B cell (primary cell): ENCODE measurements around the gene PRLR. TPM values are rescaled to one million over a fixed set of nuclear protein-coding genes. Genes with fewer than 3 reads are reported as not detected.

Experiments used
- ATAC-seq: fragments of 200-7000 bp; cut with Tn5 transposase; one replicate; pipeline ENCODE4 v1.10.0; 2021; ENCODE audit warnings: low read depth, mild to moderate bottlenecking, moderate number of reproducible peaks, moderate library complexity
- CTCF ChIA-PET: fragments of 350-600 bp; sonication (Branson Sonifier 250); formaldehyde crosslinking; loops from one replicate; lab custom pipeline; 2021; ENCODE audit warnings: antibody characterized with exemption, inconsistent platforms; lab: Charles Lee
- POLR2A ChIA-PET: fragments of 350-600 bp; sonication (Branson Sonifier 250); formaldehyde crosslinking; loops from one replicate; lab custom pipeline; 2021; ENCODE audit warnings: antibody characterized with exemption; lab: Charles Lee
- DNase-seq: peaks from one replicate; pipeline ENCODE4 v3.0.0; 2013
- H2AFZ ChIP-seq: 2 replicates; pipeline ENCODE4 v1.6.1; 2012; ENCODE audit warnings: mild to moderate bottlenecking, low read depth, low read length; ENCODE audit not compliant: insufficient read depth, poor library complexity, severe bottlenecking
- H3K27ac ChIP-seq, 2 donors: 1 replicate in 1 of 2; 2 replicates in 1 of 2; pipeline ENCODE4 v1.5.1; 2012 to 2013; ENCODE audit warnings: low read length in 2 of 2, mild to moderate bottlenecking in 2 of 2, moderate library complexity in 1 of 2
- H3K27me3 ChIP-seq, 4 experiments: fragments of 200-600 bp in 1 of 4; sonication (generic) in 1 of 4; replicated peaks in 1 of 4; 1 replicate in 2 of 4; 2 replicates in 2 of 4; pipeline versions ENCODE4 v1.6.1 to v1.7.0; 2013 to 2016; ENCODE audit warnings: low read length in 3 of 4, mild to moderate bottlenecking in 2 of 4, mixed read lengths in 1 of 4, moderate library complexity in 1 of 4; ENCODE audit not compliant: insufficient read depth in 4 of 4, control insufficient read depth in 3 of 4; ENCODE audit errors: control extremely low read depth in 1 of 4
- H3K36me3 ChIP-seq, 2 experiments: replicated peaks in 1 of 2; 1 replicate in 1 of 2; 2 replicates in 1 of 2; pipeline versions ENCODE4 v1.6.1 to v1.7.1; 2013; ENCODE audit warnings: low read length in 1 of 2; ENCODE audit not compliant: insufficient read depth in 2 of 2, control insufficient read depth in 1 of 2; ENCODE audit errors: control extremely low read depth in 1 of 2, extremely low read depth in 1 of 2
- H3K4me1 ChIP-seq, 2 donors: fragments of 200-600 bp in 1 of 2; sonication (generic) in 1 of 2; 1 replicate in 1 of 2; 2 replicates in 1 of 2; pipeline versions ENCODE4 v1.5.1 to v1.6.1; 2013 to 2017; ENCODE audit warnings: low read length in 2 of 2; ENCODE audit not compliant: control insufficient read depth in 2 of 2, insufficient read depth in 2 of 2
- H3K4me2 ChIP-seq: replicated peaks from 2 replicates; pipeline ENCODE3; 2012; ENCODE audit warnings: mild to moderate bottlenecking, low read depth, low read length; ENCODE audit not compliant: poor library complexity, severe bottlenecking
- H3K4me3 ChIP-seq, 5 experiments: fragments of 200-600 bp in 1 of 5; sonication (generic) in 1 of 5; 1 replicate in 3 of 5; 2 replicates in 2 of 5; pipeline versions ENCODE4 v1.5.1 to v1.7.0; 2011 to 2016; ENCODE audit warnings: low read length in 4 of 5, mild to moderate bottlenecking in 4 of 5, low read depth in 2 of 5, control low read depth in 1 of 5, moderate library complexity in 1 of 5; ENCODE audit not compliant: insufficient read depth in 1 of 5; ENCODE audit errors: control extremely low read depth in 1 of 5, extremely low read depth in 1 of 5
- H3K79me2 ChIP-seq: fragments of 200-600 bp; sonication (generic); one replicate; pipeline ENCODE4 v1.6.0; 2016; ENCODE audit warnings: low read length; ENCODE audit not compliant: control insufficient read depth, insufficient read depth
- H3K9ac ChIP-seq: fragments of 200-600 bp; sonication (generic); 2 replicates; pipeline ENCODE4 v1.6.1; 2017; ENCODE audit warnings: mild to moderate bottlenecking, low read length, moderate library complexity
- H3K9me3 ChIP-seq, 3 donors: one replicate each; pipeline versions ENCODE4 v1.6.1 to v1.7.1; 2013; ENCODE audit warnings: low read length in 2 of 3; ENCODE audit not compliant: control insufficient read depth in 2 of 3, insufficient read depth in 1 of 3; ENCODE audit errors: control extremely low read depth in 1 of 3
- H4K20me1 ChIP-seq: 2 replicates; pipeline ENCODE4 v1.6.0; 2012; ENCODE audit warnings: mild to moderate bottlenecking, low read length; ENCODE audit not compliant: insufficient read depth, control insufficient read depth, poor library complexity, severe bottlenecking
- H3K27ac Mint-ChIP-seq: one replicate; pipeline ENCODE4 v1.8.0; 2021; ENCODE audit warnings: mixed read lengths
- H3K27me3 Mint-ChIP-seq: one replicate; pipeline ENCODE4 v1.8.0; 2021; ENCODE audit warnings: mixed read lengths
- H3K4me1 Mint-ChIP-seq: one replicate; pipeline ENCODE4 v1.8.0; 2021; ENCODE audit warnings: mixed read lengths
- H3K4me3 Mint-ChIP-seq: one replicate; pipeline ENCODE4 v1.8.0; 2021; ENCODE audit warnings: mixed read lengths
- H3K9me3 Mint-ChIP-seq: one replicate; pipeline ENCODE4 v1.8.0; 2022; ENCODE audit warnings: mixed read lengths; ENCODE audit not compliant: insufficient read depth
- EZH2 ChIP-seq: IDR thresholded peaks from 2 replicates; pipeline ENCODE4 v1.6.1; 2012; ENCODE audit warnings: borderline replicate concordance, low read depth, mild to moderate bottlenecking, moderate library complexity, low read length; ENCODE audit not compliant: insufficient read depth, poor library complexity, severe bottlenecking
- WGBS: methylation state at CpG from one replicate; pipeline ENCODE4 v1.1.5; 2013; ENCODE audit warnings: missing lambda C conversion rate; ENCODE audit not compliant: insufficient coverage; 5-methylcytosine and 5-hydroxymethylcytosine counted together
- intact Hi-C: fragments of 100-400 bp; cut with micrococcal nuclease; formaldehyde crosslinking; loops from one replicate; pipeline ENCODE4 v1.10.0; 2022
- polyA plus RNA-seq: library from polyadenylated mRNA; depleted of rRNA; stranded (reverse); fragments of >200 nt; gene quantifications from 2 replicates; pipeline ENCODE4 v1.2.3, GENCODE V29; 2012
- total RNA-seq, 2 donors: library from RNA; stranded (reverse); fragments of 120-200 nt in 1 of 2; gene quantifications; 1 replicate in 1 of 2; 2 replicates in 1 of 2; pipeline versions ENCODE4 v1.2.3 to v1.2.4, GENCODE V29; 2013 to 2022
- TF ChIP-seq, protein P1 (sequence below): fragments of 200-600 bp; IDR thresholded peaks from one replicate; pipeline ENCODE4 v1.8.0; 2022; ENCODE audit warnings: antibody characterized with exemption, mild to moderate bottlenecking

The PRLR gene
- total and polyA plus RNA-seq, 2 donors (not counting 1 experiment from before 2014, with no cell fraction given), result 0.39 TPM; not detected in 1

- Mint-ChIP-seq H3K27ac (no peak overlapping the region), H3K4me3 (no peak overlapping the region), H3K4me1 (no peaks in the 10 kb centered on the region), H3K27me3 (peaks cover 9% of the 10 kb centered on the region), H3K9me3 (no peaks in the 10 kb centered on the region)
- Histone ChIP-seq H3K79me2 (no peaks in the 10 kb centered on the region), H4K20me1 (no peaks in the 10 kb centered on the region), H3K9ac (no peak overlapping the region), H2AFZ (no peak overlapping the region), H3K4me3 (no peak overlapping the region), H3K27me3 (no peaks in the 10 kb centered on the region), H3K4me2 (no peak overlapping the region), H3K9me3 (peaks cover 0 to 3% (median 0%) of the 10 kb centered on the region in 3 donors), H3K27ac (no peak overlapping the region), H3K36me3 (no peaks in the 10 kb centered on the region), H3K4me1 (no peaks in the 10 kb centered on the region)
- DNase-seq, result no peak
- POLR2A ChIA-PET, result no interaction called here
- CTCF ChIA-PET, result no interaction called here
- intact Hi-C loops, result no loop called here
- no peak for TF ChIP-seq EZH2
- TF ChIP-seq, protein P1, sequence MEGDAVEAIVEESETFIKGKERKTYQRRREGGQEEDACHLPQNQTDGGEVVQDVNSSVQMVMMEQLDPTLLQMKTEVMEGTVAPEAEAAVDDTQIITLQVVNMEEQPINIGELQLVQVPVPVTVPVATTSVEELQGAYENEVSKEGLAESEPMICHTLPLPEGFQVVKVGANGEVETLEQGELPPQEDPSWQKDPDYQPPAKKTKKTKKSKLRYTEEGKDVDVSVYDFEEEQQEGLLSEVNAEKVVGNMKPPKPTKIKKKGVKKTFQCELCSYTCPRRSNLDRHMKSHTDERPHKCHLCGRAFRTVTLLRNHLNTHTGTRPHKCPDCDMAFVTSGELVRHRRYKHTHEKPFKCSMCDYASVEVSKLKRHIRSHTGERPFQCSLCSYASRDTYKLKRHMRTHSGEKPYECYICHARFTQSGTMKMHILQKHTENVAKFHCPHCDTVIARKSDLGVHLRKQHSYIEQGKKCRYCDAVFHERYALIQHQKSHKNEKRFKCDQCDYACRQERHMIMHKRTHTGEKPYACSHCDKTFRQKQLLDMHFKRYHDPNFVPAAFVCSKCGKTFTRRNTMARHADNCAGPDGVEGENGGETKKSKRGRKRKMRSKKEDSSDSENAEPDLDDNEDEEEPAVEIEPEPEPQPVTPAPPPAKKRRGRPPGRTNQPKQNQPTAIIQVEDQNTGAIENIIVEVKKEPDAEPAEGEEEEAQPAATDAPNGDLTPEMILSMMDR, result no peak
- no peak for ATAC-seq
- no CpG with 5 or more reads among the region's 2 CpGs for WGBS
Observed at GRCh38 chr5:35264509-35264908, 34.2 kb upstream of the PRLR start.

DNA sequence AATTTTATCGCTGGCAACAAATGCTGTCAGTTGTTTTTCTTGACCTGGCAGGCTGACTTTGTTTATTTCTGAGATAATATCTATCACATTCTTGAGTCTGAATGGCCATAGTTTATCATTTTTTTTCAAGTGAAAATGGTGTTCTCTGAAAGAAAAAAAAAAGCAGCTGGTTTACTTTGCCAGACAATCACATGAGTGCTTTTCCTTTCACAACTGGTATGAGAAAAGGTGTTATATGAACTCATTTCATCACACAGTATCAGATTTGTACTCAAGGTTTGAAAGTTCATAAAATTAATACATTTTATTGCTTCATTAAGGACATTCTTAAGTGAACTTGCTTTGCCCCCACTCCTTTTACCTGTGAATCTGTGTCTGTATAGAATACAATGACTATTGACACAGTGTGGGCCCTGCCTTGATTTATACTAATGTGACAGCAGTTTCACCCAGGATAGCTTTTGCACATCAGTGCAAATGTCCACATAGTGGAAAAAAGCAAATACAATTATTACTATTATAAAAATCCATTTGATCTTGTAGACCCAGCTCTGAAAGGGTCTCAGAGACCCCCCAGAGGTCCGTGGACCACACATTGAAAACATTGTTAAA is 33.1 kb upstream of the PRLR start:
- no peak overlapping the region for H3K4me3 Mint-ChIP-seq
- no peaks in the 10 kb centered on the region for H3K4me1 Mint-ChIP-seq
- ATAC-seq, result no peak
- intact Hi-C loops, result no loop called here
- POLR2A ChIA-PET, result no interaction called here
- DNase-seq, result no peak
- CTCF ChIA-PET, result no interaction called here
- Histone ChIP-seq H3K27me3 (no peaks in the 10 kb centered on the region), H2AFZ (no peak overlapping the region), H3K4me1 (no peaks in the 10 kb centered on the region), H3K4me3 (no peak overlapping the region), H3K79me2 (no peaks in the 10 kb centered on the region), H3K27ac (no peak overlapping the region), H4K20me1 (no peaks in the 10 kb centered on the region), H3K36me3 (no peaks in the 10 kb centered on the region), H3K9ac (no peak overlapping the region), H3K9me3 (peaks cover 0 to 3% (median 0%) of the 10 kb centered on the region in 3 donors), H3K4me2 (no peak overlapping the region)
- H3K27ac Mint-ChIP-seq, result no peak overlapping the region
- TF ChIP-seq, protein P1, result no peak
- no peak for TF ChIP-seq EZH2
- peaks cover 4% of the 10 kb centered on the region for H3K27me3 Mint-ChIP-seq
- no peaks in the 10 kb centered on the region for H3K9me3 Mint-ChIP-seq
- no CpG with 5 or more reads among the region's 2 CpGs for WGBS
